ENCODE data around the gene HOXA5.

The HOXA5 gene

GRCh38 chr7:27098578-27099451, 44.7 kb downstream of the HOXA5 start:
- peaks cover 36% of the 10 kb centered on the region for H3K4me1 Mint-ChIP-seq
- H3K27me3 Mint-ChIP-seq = peaks cover 64% of the 10 kb centered on the region
- H3K9me3 Mint-ChIP-seq = no peaks in the 10 kb centered on the region
- no peak overlapping the region for H3K27ac Mint-ChIP-seq
- peak overlapping the region; percentile 7 for H3K4me3 Mint-ChIP-seq
- H3K36me3 Mint-ChIP-seq = peaks cover 16% of the 10 kb centered on the region

- Mint-ChIP-seq H3K9me3 (no peaks in the 10 kb centered on the region), H3K4me3 (peak overlapping the region; percentile 82), H3K36me3 (peaks cover 16% of the 10 kb centered on the region), H3K27ac (no peak overlapping the region), H3K4me1 (peaks cover 30% of the 10 kb centered on the region), H3K27me3 (peaks cover 62% of the 10 kb centered on the region)
Measured at GRCh38 chr7:27097686-27098577, 45.5 kb downstream of the HOXA5 start.

GRCh38 chr7:27096768-27097514, 46.5 kb downstream of the HOXA5 start:
- H3K27ac Mint-ChIP-seq = no peak overlapping the region
- peaks cover 13% of the 10 kb centered on the region for H3K36me3 Mint-ChIP-seq
- H3K27me3 Mint-ChIP-seq = peaks cover 63% of the 10 kb centered on the region
- peaks cover 4% of the 10 kb centered on the region for H3K9me3 Mint-ChIP-seq
- H3K4me1 Mint-ChIP-seq = peaks cover 26% of the 10 kb centered on the region
- H3K4me3 Mint-ChIP-seq = peak overlapping the region; percentile 82

GRCh38 chr7:27095897-27096767, 47.3 kb downstream of the HOXA5 start, which contains the start of gene HOXA1:
Gene HOXA1 (minus strand): TSS chr7:27096000. CDS start chr7:27095912, 88 bp downstream.
- Mint-ChIP-seq H3K27me3 (peaks cover 62% of the 10 kb centered on the region), H3K4me1 (peaks cover 24% of the 10 kb centered on the region), H3K36me3 (peaks cover 10% of the 10 kb centered on the region), H3K9me3 (peaks cover 4% of the 10 kb centered on the region), H3K4me3 (peak within 1 kb of the TSS; percentile 82), H3K27ac (no peak within 1 kb of the TSS)

- H3K9me3 Mint-ChIP-seq = peaks cover 4% of the 10 kb centered on the region
- no peak overlapping the region for H3K27ac Mint-ChIP-seq
- peaks cover 6% of the 10 kb centered on the region for H3K36me3 Mint-ChIP-seq
- peaks cover 64% of the 10 kb centered on the region for H3K27me3 Mint-ChIP-seq
- peaks cover 24% of the 10 kb centered on the region for H3K4me1 Mint-ChIP-seq
- peak overlapping the region; percentile 82 for H3K4me3 Mint-ChIP-seq
Measured at GRCh38 chr7:27095050-27095896, 48.2 kb downstream of the HOXA5 start.

- H3K9me3 Mint-ChIP-seq = peaks cover 4% of the 10 kb centered on the region
- H3K4me1 Mint-ChIP-seq = peaks cover 24% of the 10 kb centered on the region
- H3K27ac Mint-ChIP-seq = no peak overlapping the region
- H3K4me3 Mint-ChIP-seq = peak overlapping the region; percentile 6
- peaks cover 62% of the 10 kb centered on the region for H3K27me3 Mint-ChIP-seq
- H3K36me3 Mint-ChIP-seq = peaks cover 4% of the 10 kb centered on the region
Measured at GRCh38 chr7:27094304-27095049, 49.0 kb downstream of the HOXA5 start.

GRCh38 chr7:27093184-27093895, 50.1 kb downstream of the HOXA5 start:
- Mint-ChIP-seq H3K9me3 (peaks cover 9% of the 10 kb centered on the region), H3K27me3 (peaks cover 64% of the 10 kb centered on the region), H3K4me1 (peaks cover 16% of the 10 kb centered on the region), H3K27ac (no peak overlapping the region), H3K36me3 (peaks cover 3% of the 10 kb centered on the region), H3K4me3 (no peak overlapping the region)

GRCh38 chr7:27092819-27093110, 50.7 kb downstream of the HOXA5 start:
- Mint-ChIP-seq H3K27me3 (peaks cover 64% of the 10 kb centered on the region), H3K4me3 (no peak overlapping the region), H3K9me3 (peaks cover 9% of the 10 kb centered on the region), H3K4me1 (peaks cover 17% of the 10 kb centered on the region), H3K27ac (no peak overlapping the region), H3K36me3 (peaks cover 3% of the 10 kb centered on the region)

GRCh38 chr7:27091941-27092818, 51.3 kb downstream of the HOXA5 start:
- peaks cover 67% of the 10 kb centered on the region for H3K27me3 Mint-ChIP-seq
- H3K4me1 Mint-ChIP-seq = peaks cover 11% of the 10 kb centered on the region
- peaks cover 9% of the 10 kb centered on the region for H3K9me3 Mint-ChIP-seq
- no peak overlapping the region for H3K4me3 Mint-ChIP-seq
- H3K27ac Mint-ChIP-seq = no peak overlapping the region
- H3K36me3 Mint-ChIP-seq = peaks cover 5% of the 10 kb centered on the region

GRCh38 chr7:27091105-27091504, 52.4 kb downstream of the HOXA5 start:
- H3K27ac Mint-ChIP-seq = no peak overlapping the region
- H3K36me3 Mint-ChIP-seq = peaks cover 5% of the 10 kb centered on the region
- H3K9me3 Mint-ChIP-seq = peaks cover 9% of the 10 kb centered on the region
- H3K4me1 Mint-ChIP-seq = peaks cover 9% of the 10 kb centered on the region
- H3K27me3 Mint-ChIP-seq = peaks cover 68% of the 10 kb centered on the region
- H3K4me3 Mint-ChIP-seq = no peak overlapping the region

Measured in activated naive CD4-positive, alpha-beta T cell treated with anti-CD3 and anti-CD28 coated beads, Interleukin-2, amount 50 U/mL, for 24 hours (primary cell).